HG02798 (cell line): ENCODE measurements around the gene TRMU.
"Not testable (repeated sequence)": the region's sequence is repeated elsewhere in the genome, so short reads cannot be mapped to it uniquely, and the experiment has no call there.

Source experiments
- ATAC-seq: cut with Tn5 transposase; IDR thresholded peaks from one replicate; pipeline ENCODE4 v1.9.1; 2021; ENCODE audit warnings: mild to moderate bottlenecking; ENCODE audit not compliant: unreplicated experiment, poor library complexity

The TRMU gene

DNA sequence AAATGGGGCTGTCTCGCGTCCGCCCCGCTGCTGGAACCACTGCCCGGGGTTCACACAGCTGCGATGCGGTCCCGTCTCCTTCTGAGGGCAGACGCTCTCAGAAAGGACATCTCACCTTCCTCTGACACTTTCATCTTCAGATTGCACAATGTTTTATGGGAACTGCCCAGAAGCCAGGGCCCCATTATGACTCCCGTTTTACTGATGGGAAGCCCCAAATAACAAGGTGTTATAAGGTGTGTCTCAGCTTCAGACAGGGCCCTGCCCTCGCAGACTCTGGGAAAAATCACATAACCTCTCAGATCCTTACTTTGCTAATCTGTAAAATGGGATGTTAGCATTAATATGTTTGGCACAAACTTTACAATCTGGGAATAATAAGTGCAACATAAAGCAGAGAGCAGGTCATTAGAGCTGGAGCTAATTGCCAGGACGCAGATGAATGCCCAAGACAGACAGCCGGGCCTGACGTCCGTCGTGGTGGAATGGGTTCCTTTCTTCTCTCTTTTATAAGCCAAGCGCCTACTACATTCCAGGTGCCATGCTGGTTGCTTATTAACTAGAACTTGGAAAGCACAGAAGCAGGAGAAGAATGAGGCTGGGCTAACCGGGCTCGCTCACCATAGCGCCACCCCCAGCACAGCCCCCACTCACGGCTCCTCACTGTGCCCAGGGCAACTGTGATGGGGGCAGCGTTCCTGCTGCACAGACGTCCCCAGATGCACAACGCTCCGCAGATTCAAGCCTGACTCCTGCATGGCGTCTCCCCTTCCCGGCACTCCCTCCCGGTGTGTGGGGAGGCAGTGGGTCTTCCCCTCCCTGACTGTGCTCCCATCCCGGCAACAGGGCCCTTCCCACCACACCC lies 43.8 kb downstream of the TRMU start:
- no peak for ATAC-seq

DNA sequence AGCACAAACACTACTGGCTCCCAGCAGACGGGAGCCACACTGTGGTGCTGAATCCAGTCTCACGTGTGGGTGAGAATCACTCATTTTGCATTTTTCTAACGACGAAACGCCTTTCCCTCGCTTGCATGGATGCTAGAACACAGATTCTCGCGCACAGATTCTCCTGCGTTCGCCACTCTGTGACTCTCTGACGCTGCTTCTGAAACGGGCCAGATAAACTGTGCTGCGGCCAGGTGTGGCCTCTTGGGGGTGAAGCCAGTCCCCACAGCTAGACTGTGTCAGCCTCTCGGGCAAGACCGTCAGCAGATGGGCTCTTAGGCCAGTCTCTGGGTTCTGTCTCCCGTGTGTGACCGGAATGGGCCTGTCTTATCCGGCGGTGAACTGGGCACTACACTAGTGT lies 44.6 kb downstream of the TRMU start:
- no peak for ATAC-seq

DNA sequence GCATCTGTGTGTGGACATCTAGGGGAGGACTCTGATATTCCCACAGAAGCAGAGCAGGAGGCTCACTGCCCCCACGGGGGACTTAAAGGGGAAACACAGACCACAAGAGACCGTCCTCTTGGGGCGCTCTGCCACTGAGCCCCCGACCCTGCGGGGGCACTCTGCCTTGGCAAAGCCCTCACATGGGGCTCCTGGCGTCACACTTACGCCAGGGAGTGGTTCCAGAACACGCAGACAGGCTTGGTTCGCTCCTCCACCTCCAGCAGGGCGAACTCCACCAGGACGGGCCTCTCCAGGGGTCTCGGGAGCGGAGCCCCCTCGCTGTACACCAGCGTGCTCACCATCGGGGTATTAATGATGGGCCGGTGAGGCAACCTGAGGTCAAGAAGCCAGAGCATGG lies 45.1 kb downstream of the TRMU start:
- no peak for ATAC-seq

DNA sequence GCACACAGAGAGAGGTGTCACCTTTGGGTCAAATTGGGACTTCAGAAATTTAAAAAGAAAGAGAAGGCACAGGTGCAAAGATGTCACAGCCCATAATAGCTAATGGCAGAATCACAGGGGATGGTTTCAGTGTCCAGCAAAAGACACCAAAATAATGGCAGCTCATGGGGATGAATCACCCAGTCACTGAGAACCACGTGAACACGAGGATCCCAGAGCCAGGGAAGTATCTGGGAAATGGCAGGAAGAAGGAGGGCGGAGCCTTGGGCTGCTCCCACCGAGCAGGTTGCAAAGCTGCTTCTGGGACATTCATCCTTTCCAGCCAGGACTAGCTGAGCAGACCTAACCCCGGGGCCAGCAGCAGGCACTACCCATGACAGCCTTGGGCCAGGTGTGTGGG lies 45.6 kb downstream of the TRMU start:
- no peak for ATAC-seq

DNA sequence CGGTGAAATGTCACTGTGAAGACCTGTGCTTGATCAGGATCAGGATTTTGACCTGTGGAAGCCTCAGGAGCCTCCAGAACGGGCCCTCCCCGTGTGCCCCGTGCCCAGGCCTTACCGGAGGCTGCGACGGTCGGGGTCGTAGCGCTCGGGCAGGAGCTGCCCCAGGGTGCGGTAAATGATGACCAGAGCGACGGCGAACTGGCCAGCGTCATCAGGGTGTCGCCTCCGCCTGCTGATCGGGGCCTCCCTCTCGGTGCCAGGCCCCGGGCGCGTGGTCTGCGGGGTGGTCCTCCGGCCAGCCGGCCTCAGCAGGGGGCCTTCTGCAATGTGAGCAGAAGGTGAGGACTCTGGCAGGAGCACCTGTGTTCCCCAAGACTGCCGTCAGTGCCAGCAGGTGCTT lies 46.2 kb downstream of the TRMU start:
- ATAC-seq = no peak

DNA sequence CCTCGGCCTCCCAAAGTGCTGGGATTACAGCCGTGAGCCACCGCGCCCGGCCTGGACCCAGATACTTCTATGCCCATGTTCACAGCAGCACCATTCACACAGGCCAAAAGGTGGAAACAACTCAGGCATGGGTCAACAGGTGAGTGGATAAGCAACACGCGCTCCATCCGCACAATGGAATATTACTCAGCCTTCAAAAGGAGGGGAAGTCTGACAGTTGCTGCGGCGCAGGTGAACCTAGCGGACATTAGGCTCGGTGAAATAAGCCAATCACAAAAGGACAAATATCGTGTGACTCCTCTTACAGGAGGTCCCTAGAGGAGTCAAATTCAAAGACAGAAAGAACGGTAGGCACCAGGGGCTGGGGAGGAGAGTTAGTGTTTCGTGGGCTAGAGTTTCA lies 47.0 kb downstream of the TRMU start:
- no peak for ATAC-seq

DNA sequence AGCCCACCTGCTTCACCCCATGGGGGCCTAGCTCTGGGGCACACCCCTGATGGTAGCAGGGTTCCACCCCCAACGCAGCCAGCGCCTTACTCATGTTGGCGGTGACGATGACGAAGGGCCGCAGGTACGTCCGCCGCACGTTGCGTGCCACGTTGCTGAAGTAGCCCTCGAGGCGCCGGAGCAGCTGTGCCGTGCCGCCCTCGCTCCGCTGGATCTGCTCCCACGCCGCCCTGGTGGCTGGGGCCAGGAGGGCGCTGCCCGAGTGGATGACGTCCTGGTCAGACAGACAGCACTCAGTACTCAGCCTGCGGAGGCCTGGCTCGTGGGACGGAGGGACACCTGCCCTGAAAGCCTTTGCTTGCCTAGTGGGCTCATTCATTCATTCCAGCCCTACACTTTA lies 50.8 kb downstream of the TRMU start:
- ATAC-seq = no peak

DNA sequence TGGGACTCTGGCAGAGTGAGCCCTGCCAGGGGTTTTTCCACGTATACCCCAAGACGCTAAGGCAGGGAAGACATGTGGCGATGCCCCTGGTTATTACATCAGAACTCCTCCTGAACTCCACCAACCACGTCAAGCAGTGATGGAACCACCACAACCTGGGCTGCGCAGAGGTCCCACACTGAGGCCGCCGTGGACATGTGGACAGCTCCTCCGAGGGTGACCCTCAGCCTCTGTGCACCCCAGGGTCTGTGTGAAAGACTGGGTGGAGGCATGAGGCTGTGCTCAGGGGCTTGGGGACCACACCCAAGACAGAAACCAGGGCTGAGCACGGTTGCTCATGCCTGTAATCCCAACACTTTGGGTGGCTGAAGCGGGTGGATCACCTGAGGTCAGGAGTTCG lies 52.2 kb downstream of the TRMU start:
- ATAC-seq = no peak

DNA sequence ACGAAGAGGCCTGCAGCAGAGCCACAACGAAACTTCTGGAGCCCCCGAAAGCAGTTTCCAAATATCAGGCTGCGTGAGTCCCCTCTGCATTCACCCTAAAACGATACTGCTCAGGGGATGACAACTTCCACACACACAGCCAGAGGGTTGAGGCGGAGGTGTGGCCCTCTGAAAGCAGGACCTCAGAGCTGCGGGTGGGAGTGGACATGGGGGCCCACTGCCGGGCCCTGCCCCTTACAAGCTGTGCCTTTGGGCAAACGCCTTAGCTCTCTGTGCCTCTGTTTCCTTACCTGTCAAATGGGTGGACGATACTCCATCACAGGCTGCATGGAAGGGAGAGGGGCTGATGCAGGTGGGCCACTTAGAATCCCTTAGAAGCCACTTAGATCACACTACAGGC lies 53.1 kb downstream of the TRMU start:
- no peak for ATAC-seq

DNA sequence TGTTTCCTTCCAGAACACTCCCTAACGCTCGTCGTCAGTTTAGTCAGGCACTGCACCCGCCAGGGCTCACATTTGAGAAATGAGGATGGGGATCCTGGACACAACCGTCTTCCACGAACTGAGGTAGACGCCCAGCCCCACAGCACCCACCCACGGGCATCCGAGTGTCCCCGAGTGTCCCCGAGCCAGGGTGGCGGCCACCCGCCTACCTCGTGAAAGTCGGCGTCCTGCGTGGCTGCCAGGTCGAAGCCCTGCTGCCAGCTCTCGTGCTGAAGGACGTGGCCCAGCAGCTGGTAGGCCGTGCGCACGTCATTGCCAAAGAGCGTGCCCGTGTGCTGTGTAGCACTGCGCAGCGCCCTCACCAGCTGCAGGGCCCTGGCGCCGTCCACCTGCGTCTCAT lies 53.6 kb downstream of the TRMU start:
- ATAC-seq = no peak

DNA sequence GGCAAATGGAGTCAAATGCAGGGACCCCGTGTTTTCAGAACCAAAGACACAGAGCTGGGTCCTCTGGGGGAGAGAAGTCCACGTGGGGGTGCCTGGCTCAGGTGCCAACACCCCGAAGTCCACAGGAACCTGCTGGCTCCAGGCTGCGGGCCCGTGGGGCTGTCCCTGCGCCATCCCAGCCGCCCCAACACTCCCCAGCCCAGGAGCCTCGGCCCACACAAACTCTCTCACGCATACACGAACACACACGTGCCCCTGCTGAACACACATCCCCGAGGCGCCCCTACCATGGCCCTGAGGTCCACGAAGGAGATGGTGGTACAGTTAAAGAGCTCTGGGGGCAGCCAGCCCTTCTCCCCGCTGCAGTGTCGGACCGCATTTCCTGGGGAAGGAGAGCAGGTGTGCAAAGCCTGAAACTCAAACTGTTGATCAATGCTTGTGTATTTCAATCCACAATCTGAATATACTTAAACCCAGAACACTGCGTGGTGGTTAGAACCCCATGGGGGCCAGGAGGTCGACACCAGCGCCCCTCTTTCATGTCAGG lies 54.7 kb downstream of the TRMU start:
- no peak for ATAC-seq

DNA sequence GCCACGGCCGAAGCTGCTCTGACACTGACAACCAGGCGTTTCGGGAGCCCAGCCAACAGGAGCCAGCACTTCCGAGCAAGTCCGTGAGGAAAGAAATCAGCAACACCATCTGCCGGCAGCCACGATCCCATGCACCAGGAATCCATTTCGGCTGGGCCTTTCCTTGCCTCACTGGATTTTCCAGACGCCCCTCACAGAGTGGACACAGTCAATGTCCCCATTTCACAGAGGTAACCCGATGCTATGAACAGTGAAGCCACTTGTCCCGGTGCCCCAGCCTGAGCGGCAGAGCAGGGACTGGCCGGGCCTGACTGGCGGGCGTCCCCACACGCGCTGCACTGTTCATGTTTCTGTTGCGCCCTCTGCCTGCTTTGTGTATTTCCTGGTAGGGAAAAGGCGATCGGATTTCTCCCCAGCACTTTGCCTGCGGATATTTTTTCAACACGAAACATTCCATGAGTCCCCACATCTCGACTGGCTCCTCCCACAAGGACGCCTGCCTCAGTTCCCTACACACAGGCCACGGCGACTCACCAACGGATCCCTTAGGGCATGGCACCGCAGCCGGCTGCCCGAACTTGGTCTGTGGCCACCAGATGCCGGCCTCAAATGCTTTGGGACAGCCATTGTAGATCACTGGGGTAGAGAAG lies 55.3 kb downstream of the TRMU start:
- ATAC-seq = no peak

DNA sequence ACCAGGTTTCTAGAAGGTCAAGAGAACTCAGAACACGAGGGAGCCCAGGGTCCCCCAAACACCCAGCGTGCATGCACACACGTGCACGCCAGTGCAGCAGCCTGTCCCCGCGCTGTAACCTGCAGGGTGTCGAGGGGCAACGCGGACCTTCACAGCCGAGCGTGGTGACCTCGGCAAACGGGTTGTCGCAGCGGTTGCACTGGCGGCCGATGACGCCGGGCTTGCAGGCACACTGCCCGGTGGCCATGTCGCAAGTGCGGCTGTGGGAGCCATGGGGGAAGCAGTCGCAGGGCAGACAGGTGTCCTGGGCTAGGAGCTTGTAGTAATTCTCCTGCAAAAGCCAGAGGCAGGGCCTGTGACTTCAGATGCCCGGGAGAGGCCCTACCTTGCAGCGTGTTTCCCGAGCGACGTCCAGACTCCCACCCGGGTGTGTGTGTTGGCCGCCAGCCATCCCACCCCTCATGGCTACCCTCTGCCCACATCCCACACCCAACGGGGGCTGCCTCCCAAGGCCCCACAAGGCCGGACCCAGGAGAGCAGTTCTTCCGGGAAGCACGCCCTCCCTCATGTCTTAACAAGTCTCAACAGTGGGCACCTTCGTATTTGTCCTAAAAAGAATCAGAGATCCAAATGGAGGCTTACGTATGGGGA lies 56.1 kb downstream of the TRMU start:
- no peak for ATAC-seq

DNA sequence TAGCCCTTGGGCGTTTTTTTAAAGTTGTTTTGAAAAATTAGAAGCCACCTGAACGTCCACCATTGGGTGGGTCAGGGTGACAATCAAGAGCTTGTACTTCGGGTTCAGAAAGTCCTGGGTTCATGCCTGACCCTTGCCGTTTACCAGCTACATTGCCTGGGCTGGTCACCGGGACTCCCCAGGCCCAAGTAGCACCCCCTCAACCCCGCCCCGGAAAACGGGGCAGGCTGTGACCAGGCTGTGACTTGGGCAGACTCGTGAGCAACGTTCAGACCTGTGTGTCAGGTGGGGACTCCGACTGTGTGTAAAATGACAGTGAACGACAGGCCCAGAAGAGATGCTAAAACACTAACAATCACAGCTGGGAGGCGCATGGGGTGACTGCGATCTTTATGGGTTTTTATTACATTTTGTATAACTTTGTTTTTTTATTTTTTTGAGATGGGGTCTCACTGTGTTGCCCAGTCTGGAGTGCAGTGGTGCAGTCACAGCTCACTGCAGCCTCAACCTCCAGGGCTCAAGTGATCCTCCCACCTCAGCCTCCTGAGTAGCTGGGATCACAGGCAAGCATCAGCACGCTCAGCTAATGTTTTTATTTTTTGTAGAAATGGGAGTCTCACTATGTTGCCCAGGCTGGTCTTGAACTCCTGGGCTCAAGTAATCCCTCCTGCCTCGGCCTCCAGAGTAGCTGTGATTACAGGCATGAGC lies 56.8 kb downstream of the TRMU start:
- no peak for ATAC-seq

DNA sequence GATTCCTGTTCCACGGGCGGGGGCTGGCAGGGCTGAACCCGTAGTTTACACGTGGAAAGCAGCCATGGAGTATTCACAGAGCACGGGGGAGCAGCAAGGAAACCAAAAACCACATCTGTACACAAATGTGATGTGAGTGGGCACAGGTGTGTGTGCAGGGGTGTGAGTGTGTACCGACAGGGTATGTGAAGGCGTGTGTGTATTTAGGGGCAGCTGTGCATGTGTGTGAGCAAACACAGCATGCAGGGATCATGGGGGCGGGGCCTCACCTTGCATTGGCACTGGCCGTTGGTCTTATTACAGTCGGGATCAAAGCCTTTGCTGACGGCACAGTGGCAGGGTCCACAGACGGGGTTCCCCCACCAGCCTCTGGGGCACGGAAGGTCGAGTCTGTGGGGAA lies 58.4 kb downstream of the TRMU start:
- ATAC-seq = no peak

DNA sequence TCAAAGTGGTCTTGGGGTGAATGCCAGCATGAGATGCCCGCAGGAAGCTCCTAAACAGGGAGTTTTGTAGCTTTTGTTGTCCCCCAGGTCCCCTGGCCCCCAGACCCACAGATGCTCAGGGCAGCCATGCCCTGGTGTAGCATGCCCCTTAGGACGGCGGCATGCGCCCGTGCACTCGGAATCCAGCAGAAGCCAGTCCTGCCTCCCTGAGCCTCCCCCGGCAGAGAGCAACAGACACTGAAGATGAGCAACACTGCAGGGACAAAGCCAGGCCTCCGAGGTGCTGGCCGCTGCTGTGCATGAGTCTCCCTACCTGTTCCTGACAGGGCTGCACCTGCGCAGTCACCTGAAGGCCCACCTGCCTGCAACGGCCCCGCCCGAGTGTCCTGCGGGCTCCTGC lies 59.1 kb downstream of the TRMU start:
- no peak for ATAC-seq

DNA sequence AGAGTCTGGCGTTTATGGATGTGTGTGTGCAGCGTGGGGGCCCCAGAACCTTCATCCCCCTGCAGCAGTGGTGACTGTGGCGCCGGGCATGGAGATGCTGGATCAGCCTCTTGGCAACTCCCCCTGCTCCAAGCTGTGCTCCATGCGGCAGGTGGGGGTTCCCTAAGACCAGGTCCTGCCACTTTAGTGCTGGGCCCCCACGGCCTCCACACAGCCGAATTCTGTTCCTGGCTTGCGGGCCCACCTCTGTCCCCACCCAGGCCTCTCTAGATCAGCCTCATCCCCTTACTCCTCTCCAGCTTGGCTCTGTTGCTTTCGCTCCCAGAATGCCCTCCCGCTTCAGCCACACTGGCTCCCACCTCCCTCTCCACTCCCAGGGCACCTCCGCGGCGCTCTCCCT lies 59.6 kb downstream of the TRMU start:
- ATAC-seq = no peak

DNA sequence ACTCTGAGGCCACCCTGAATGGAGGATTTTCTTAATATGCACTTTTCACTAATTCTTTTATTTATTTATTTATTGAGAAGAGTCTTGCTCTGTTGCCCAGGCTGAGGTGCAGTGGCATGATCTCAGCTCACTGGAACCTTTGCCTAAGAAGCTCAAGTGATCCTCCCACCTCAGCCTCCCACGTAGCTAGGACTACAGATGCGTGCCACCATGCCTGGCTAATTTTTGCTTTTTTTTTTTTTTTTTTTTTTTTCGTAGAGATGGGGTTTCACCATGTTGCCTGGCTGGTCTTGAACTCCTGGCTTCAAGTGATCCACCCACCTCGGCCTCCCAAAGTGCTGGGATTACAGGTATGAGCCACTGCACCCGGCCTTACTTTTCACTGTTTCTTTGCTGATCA lies 61.5 kb downstream of the TRMU start:
- not testable (repeated sequence) for ATAC-seq

DNA sequence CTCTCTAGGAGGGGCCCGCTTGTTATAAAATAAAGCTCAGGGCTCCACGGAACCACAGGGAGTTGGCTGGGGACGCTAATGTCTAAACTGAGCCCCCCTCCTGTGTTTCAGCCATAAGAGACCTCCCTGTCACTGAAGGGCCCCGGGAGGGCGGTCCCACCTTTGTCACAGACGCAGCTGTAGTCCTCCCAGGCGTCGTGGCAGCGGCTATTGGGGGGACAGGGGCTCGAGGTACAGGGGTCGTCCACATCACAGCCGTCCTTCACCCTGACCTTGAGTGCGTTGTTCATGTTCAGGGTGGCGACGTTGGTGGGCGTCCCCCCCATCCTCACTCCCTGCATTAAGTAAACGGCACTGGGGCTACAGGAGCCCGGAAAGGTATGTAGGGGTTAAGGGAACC lies 62.0 kb downstream of the TRMU start:
- no peak for ATAC-seq

DNA sequence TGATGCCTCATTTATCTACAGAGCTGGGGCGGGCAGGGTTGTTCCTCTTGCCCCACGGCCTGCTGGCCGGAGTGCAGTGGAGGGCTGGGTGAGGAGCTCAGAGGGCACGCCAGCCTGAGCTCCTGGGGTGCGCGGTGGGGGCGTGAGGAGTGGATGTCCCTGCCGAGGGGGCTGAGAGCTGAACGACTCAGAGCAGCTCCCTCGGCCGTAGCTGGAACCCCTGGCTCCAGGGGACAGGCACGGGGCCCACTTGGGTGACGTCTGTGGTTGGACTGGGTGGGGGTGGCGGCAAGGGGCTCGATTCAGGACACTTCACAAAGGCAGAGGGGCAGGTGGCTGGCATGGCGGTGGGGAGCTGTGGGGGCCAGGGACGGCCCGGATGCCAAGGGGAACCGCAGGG lies 62.4 kb downstream of the TRMU start:
- no peak for ATAC-seq
